HG03520 (cell line): Measurements from ENCODE around the gene FAM107B.
"Not testable (repeated sequence)": the region's sequence is repeated elsewhere in the genome, so short reads cannot be mapped to it uniquely, and the experiment has no call there.

ENCODE experiments used
- ATAC-seq: cut with Tn5 transposase; IDR thresholded peaks from one replicate; pipeline ENCODE4 v1.9.1; 2021; ENCODE audit warnings: mild to moderate bottlenecking, moderate library complexity; ENCODE audit not compliant: unreplicated experiment

FAM107B gene

DNA sequence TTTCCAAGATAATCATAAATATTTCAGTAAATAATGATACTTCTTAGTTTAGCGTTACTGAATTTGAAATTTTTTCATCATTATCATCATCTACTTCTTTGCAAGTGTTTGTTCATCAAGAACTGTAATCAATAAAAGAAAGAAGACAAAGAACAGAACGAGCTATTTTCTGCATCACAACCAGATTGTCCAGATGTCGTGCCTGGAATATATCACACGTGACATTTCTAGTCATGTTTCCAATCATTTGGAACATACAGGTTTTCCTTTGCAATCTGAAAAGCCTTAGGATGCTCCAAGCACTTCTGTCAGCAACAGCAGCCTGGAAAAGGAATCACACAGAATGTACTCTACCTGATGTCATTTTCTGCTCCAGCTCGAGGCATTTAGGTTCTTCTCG, 107.4 kb downstream of the FAM107B start:
- no peak for ATAC-seq

DNA sequence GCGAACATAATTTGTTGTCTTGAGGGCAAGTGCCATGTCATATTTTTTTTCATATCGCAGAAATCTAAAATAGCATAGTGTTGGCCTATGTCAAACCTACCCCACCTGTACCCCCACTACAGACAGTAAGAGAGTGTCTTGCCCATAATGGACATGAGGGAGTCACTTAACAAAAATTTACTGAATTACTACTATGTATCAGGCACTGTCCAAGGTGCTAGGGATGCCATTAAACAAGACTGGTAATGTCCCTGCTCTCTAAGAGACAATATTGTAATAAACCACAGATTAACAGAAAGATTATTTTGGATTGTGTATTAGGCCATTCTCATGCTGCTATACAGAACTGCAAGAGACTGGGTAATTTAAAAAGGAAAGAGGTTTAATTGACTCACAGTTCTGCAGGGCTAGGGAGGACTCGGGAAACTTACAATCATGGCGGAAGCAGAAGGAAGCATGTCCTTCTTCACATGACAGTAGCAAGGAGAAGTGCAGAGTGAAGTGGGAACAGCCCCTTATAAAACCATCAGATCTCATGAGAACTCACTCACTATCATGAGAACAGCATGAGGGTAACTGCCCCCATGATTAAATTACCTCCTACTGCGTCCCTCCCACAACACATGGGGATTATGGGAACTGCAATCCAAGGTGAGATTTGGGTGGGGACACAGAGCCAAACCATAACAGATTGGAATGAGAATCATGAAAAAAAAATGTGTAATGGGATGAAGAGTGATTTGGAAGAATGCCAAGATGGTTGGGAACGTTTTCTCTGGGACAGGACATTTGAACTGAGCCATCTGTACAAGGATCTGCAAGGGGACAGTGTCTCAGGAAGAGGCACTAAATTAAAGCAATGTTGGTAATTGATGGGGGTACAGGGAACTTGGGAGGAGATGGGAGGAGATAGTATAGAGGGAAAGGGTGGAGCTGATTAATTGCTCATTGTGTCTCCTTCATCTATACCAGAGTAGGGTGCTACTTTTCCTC, 108.5 kb downstream of the FAM107B start:
- no peak for ATAC-seq

GRCh38 chr10:14665304-14665703, 109.4 kb downstream of the FAM107B start:
- ATAC-seq, result no peak

DNA sequence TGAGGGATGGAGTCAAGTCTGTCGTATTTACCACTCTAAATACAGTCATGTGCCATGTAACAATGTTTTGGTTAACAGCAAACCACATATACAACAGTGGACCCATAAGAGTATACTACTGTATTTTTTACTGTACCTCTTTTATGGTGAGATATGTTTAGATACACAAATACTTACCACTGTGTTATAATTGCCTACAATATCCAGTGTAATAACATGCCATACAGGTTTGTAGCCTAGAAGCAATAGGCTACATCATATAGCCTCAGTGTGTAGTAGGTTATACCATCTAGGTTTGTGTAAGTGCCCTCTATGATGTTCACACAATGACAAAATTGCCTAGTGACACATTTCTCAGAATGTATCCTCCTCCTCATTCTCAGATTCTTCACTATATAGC, 110.4 kb downstream of the FAM107B start:
- ATAC-seq, result no peak

DNA sequence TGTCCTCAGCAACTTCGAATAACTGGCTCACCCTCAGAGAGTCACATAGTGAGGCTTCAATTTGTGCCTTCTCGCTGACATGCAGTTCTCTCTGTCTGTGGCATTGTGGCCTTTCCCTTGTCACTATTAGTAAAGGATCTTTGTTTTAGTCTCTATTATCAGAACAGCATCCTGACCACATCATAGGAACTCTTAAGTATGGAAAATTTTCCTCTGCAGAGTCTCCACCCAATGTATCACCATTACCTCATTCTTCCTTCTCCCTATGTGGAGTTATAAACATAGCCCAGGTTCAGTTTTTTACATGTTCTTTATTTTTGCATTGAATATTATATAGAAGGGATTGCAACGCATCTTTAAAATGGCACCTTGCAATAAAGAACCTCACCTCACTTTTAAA, 112.9 kb downstream of the FAM107B start:
- ATAC-seq, result no peak

GRCh38 chr10:14660831-14661230, 113.9 kb downstream of the FAM107B start:
- ATAC-seq, result no peak

- peak; percentile 78 for ATAC-seq
These were observed 115.0 kb downstream of the FAM107B start for GRCh38 chr10:14659626-14660196.

- ATAC-seq, result not testable (repeated sequence)
These were observed 115.6 kb downstream of the FAM107B start for GRCh38 chr10:14659137-14659536.

DNA sequence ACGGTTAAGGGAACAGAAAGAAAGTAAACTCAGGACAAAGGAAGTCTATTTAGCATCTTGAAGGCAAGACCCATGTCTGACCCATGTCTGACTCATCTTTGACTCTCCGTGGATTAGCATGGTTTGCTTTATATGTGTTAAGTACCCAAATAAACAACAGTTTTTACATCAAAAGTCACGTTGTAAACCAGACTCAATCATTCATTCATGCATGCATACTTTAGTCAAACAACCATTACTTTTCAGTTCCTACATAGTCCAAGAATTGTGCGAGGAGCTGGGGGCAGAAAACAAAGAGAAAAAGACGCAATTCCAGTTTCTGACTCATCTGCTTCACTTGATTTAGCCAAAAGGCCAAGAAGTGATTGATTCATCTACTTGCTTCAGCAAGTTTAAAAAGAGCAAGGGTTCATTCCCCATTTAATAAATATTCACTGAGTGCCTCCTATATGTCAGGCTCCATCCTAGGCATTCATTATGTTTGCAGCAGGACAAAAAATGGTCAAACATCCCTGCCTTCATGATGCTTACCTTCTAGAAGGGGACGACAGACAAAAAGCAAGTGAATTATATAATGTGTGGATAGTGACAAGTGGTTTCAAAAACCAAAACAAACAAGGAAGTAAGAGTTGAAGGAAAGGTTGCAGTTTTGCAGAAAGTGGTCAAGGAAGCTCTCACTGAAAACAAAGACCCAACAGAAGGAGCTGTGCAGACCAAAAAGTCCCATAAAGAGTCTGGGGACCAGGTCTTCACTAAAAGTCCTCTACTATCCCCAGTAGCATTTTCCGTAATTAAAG, 116.2 kb downstream of the FAM107B start:
- no peak for ATAC-seq

DNA sequence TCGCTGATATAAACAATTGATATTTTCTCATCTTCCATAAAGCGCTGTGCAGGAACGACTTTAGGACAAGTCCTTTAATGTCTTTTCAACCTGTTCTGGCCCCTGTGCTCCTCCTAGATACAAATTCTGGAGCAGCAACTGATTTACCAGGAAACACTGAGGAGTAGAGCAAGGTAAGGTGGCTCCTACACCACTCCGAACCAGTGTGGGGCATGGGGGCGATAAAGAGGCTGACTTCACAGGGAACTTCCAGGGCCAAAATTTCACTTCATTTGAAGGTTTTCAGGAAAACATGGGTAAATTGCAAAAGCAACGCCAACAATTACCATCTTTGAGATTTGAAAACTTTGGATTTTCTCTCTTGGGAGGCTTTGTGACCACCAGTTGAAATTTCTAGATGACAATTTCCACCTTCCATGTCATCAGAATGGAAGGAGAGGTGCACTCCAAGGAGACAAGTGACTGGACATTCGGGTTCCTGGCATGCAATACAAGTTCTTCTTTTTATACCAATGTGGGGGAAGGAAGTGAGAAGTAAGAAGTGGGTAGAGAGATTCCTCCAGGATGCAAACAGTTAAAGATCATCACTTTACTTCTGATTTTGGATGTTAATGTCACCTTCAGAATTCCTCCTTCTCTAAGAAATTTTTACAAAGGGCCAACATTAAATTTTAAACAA, 118.5 kb downstream of the FAM107B start:
- ATAC-seq, result no peak

DNA sequence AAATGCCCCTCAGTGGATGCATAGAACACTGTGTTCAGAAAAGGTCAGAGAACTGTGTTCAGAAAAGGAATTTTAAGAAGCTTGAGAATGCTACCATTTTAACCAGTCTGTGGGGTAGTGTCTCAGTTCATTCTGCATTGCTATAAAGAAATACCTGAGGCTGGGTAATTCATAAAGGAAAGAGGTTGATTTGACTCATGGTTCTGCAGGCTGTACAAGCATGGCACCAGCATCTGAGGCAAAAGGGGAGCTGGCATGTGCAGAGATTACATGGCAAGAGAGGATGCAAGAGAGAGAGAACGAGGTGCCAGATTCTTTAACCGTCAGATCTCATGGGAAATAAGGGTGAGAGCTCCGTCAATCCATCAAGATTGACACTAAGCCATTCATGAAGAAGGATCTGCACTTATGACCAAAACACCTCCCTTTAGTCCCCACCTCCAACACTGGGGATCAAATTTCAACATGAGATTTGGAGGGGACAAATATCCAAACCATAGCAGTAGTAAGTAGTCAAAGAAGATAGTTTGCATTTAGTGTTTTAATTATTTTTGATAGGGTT, 119.8 kb downstream of the FAM107B start:
- ATAC-seq, result no peak

DNA sequence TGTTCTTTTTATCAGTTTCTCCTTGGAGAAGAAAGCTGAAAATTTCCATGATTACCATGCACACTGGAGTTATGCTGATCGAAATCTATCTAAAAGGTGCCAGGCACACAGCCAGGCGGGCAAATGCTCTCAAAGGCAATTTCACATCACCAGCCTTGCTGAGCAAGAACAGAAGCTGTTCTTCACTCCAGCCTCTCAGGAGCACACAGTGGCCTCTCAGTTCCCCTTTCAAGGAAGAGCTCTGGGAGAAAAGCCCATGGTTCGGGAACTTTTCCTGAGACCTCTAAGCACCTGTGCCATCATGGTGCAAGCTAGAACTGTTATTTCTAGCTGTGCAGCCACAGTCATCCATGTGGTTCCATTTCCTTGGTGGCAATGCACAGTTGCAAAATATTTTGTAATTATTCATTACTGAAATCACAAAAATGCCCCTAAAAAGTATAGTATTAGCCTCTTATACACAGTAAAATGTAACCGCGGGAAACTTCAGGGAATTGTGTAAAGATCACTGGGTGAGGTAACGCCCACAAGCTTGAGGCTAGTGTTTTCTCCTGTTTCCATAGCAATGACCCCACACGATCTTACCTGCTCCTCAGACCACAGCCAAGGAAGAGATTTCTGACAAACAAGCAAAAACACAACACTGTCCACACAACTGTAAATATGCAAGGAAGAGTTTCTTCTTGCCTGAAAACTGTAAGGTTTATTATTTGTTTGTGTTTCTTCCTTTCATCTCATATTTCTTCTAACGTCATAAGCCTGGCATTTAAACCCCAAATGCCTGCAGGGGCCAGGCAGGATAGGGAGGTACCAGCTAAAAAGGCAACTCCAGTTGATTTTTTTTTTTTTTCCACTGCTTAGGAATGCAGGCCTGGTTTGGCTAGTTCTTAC, 121.2 kb downstream of the FAM107B start:
- no peak for ATAC-seq

DNA sequence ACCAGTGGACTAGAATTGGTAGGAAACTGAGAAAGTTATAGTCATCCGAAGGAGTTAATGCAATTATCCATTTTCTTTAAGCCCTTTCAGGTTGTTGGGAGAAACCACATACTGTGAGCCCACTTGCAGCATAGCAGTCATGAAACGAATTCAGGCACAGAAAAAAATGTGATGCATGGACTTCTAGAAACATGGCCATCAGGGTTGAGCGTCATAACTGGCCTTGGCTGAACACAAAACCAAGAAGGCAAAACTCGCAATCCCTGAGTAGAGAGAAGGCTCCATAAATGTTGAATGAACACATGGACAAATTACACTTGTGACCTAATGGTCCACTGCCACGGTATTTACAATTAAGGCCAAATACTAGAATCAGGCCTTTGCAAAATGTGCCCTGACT, 121.9 kb downstream of the FAM107B start:
- no peak for ATAC-seq

- ATAC-seq, result no peak
These were observed 122.6 kb downstream of the FAM107B start for GRCh38 chr10:14652067-14652466.

DNA sequence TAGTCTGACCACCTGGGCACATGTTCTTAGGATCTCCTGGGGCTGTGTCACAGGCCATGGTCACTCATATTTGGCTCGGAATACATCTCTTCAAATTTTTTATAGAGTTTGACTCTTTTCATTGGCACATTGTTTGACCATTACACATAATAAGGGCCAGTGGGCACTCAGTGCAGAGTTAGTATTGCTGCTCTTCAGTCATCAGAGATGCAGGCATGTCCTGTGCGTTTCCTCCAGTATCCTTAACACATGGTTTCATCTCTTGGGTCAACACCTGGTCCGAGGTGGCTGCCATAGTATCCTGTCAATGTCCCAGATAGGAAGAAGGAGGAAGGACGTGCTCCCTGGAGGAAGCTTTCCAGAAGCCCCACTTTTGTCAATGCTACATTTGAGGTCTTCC, 125.0 kb downstream of the FAM107B start:
- no peak for ATAC-seq

- ATAC-seq, result no peak
These were observed 125.8 kb downstream of the FAM107B start for GRCh38 chr10:14648946-14649345.

- peak; percentile 94 for ATAC-seq
These were observed 126.5 kb downstream of the FAM107B start for GRCh38 chr10:14648005-14648765.

DNA sequence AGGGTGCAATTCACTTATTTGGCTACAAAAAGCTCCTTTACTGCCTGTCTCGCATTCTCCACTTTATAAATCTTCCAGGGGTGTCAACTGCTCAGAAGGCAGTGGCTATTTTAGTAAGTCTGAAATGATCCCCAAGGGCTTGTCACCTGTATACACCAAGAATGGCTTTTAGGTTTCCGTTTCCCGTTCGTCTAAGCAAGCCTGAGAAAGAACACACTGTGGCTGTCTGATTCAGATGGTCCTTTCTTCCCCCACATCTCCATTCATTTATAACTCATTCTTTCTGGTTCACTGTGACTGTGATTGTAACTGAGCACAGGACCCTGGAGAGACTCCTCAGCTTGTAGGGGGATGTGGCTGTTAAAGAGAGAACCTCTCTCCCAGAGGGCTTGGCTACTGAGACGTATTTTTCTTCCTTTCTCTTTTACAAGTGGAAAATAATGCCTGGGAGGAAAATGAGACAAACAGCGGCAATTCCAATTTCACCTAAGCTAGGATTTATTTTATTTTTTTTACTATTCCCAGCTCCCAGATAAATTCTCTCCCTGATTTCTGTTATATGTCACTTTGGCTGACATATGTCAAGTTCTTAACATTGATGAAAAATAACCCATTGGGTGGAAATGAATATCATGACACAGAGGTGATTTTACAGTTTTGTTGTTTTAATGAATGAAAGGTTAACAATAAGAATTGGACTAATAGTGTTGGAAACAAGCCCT, 129.3 kb downstream of the FAM107B start:
- no peak for ATAC-seq
